AG04449 (cell line): ENCODE measurements around the gene BST1.
A peak's percentile ranks its signal among the peaks of the same experiment; 100 is the strongest.

Experiments
- CTCF ChIA-PET: fragments of 350-600 bp; formaldehyde crosslinking; extraction: SDS; loops from one replicate; lab custom pipeline; 2021; ENCODE audit warnings: antibody characterized with exemption; lab: Yijun Ruan, JAX
- POLR2A ChIA-PET: fragments of 400-600, 350-600 bp; formaldehyde crosslinking; extraction: SDS; loops from one replicate; lab custom pipeline; 2020; ENCODE audit warnings: antibody characterized with exemption, inconsistent platforms; lab: Yijun Ruan, JAX
- DNase-seq: peaks from one replicate; pipeline ENCODE4 v3.0.0-alpha.2; 2010; ENCODE audit warnings: low read depth, low spot score
- H3K4me3 ChIP-seq: 2 replicates; pipeline ENCODE4 v1.5.1; 2011; ENCODE audit warnings: low read depth, mild to moderate bottlenecking, control low read depth, low read length
- CTCF ChIP-seq: IDR thresholded peaks from one replicate; pipeline ENCODE4 v1.5.1; 2011; ENCODE audit warnings: mild to moderate bottlenecking, moderate library complexity, low read length, control low read depth, inconsistent platforms; ENCODE audit not compliant: insufficient read depth; ENCODE audit errors: missing control alignments

BST1 gene

GRCh38 chr4:15702941-15703403 lies at the start of gene BST1:
Gene BST1 (plus strand): TSS chr4:15703065. CDS start chr4:15703145, 80 bp downstream.
- TF ChIP-seq CTCF = no peak
- H3K4me3 ChIP-seq = peak within 1 kb of the TSS; percentile 62
- no peak for DNase-seq
- ChIA-PET POLR2A (no interaction called here), CTCF (interaction anchor here (0.9 to 1.5 kb wide), 3 partner anchors 9 to 224 kb away, joined by 3 to 7 read pairs (median 4); no protein-coding TSS in a partner anchor)

- CTCF ChIA-PET = interaction anchor here (0.9 to 1.5 kb wide), 3 partner anchors 10 to 174 kb away, joined by 3 to 9 read pairs (median 4); no protein-coding TSS in a partner anchor
- POLR2A ChIA-PET = interaction anchor here (0.5 to 1.9 kb wide), 2 partner anchors 28 to 41 kb away, joined by 3 to 5 read pairs; partner anchors contain the start of gene FAM200B
- no peak for DNase-seq
- peak overlapping the region; percentile 82 for H3K4me3 ChIP-seq
- TF ChIP-seq CTCF = no peak
Measured at GRCh38 chr4:15653420-15653819, 49.4 kb upstream of the BST1 start.

GRCh38 chr4:15653864-15654592 lies 48.8 kb upstream of the BST1 start:
- ChIA-PET POLR2A (interaction anchor here (0.5 to 1.9 kb wide), 4 partner anchors 27 to 651 kb away, joined by 3 to 5 read pairs (median 3); partner anchors contain the start of genes CPEB2 and FAM200B), CTCF (interaction anchor here (0.9 to 1.5 kb wide), 3 partner anchors 11 to 174 kb away, joined by 3 to 9 read pairs (median 4); no protein-coding TSS in a partner anchor)
- H3K4me3 ChIP-seq = peak overlapping the region; percentile 82
- TF ChIP-seq CTCF = no peak
- DNase-seq = no peak

GRCh38 chr4:15654593-15655222 lies 48.2 kb upstream of the BST1 start:
- no peak for DNase-seq
- ChIA-PET POLR2A (interaction anchor here (0.7 to 1.9 kb wide), 5 partner anchors 10 to 652 kb away, joined by 3 to 5 read pairs (median 3); partner anchors contain the start of genes CPEB2 and FAM200B), CTCF (interaction anchor here (0.9 to 1.5 kb wide), 4 partner anchors 12 to 175 kb away, joined by 3 to 9 read pairs (median 4); no protein-coding TSS in a partner anchor)
- TF ChIP-seq CTCF = no peak
- peak overlapping the region; percentile 82 for H3K4me3 ChIP-seq

GRCh38 chr4:15655223-15656037 lies 47.4 kb upstream of the BST1 start, which contains the start of gene FBXL5:
Gene FBXL5 (minus strand): TSS chr4:15655357. CDS start chr4:15655287, 70 bp downstream.
- POLR2A ChIA-PET = interaction anchor here (0.7 to 1.9 kb wide), 3 partner anchors 9 to 31 kb away, joined by 3 to 5 read pairs (median 4); partner anchors contain the start of gene FAM200B
- DNase-seq = no peak
- TF ChIP-seq CTCF = no peak
- peak within 1 kb of the TSS; percentile 82 for H3K4me3 ChIP-seq
- CTCF ChIA-PET = interaction anchor here (0.9 to 1.1 kb wide), 4 partner anchors 11 to 187 kb away, joined by 3 to 4 read pairs (median 3); no protein-coding TSS in a partner anchor
